ENCODE measurements around the gene PLCB4. TPM values are rescaled to one million over a fixed set of nuclear protein-coding genes. Genes with fewer than 3 reads are reported as not detected.

PLCB4 gene
- total RNA-seq, 1 experiment from 2014 or later, result 14.9 TPM

- no peaks in the 10 kb centered on the region for H3K4me1 ChIP-seq (replicated peaks; ENCODE audit: insufficient read depth)
- H3K4me2 ChIP-seq, result no peak overlapping the region
- no peak for DNase-seq
- no peaks in the 10 kb centered on the region for H3K36me3 ChIP-seq (ENCODE audit: low read depth)
- no peaks in the 10 kb centered on the region for H3K27me3 ChIP-seq (ENCODE audit: insufficient read depth, low read depth)
- H3K4me3 ChIP-seq, result no peak overlapping the region
- H2AFZ ChIP-seq, result no peak overlapping the region
- TF ChIP-seq EZH2 (IDR thresholded peaks at IDR 0.05; ENCODE audit: low read depth) (no peak), CTCF (conservative IDR thresholded peaks at IDR 0.05) (no peak)
- no peaks in the 10 kb centered on the region for H4K20me1 ChIP-seq (ENCODE audit: insufficient read depth)
- H3K79me2 ChIP-seq (ENCODE audit: low read depth), result no peaks in the 10 kb centered on the region
- no peaks in the 10 kb centered on the region for H3K9me2 ChIP-seq (ENCODE audit: insufficient read depth)
- ChIA-PET POLR2A (ENCODE audit: unreplicated experiment) (interaction anchor here (0.7 kb wide), 1 partner anchor 214 kb away, joined by 4 read pairs; no protein-coding TSS in a partner anchor), CTCF (no interaction called here)
- H3K27ac ChIP-seq, result no peak overlapping the region
- H3K9me3 ChIP-seq (ENCODE audit: insufficient read depth, low read depth), result no peaks in the 10 kb centered on the region
- BruUV-seq (replicated peaks), result no TSS peak
- intact Hi-C loops (cut with micrococcal nuclease; ENCODE audit: unreplicated experiment), result no loop called here
- no peaks in the 10 kb centered on the region for H3F3A ChIP-seq (ENCODE audit: insufficient read depth, low read depth)
Measured at GRCh38 chr20:9112541-9113515, 43.9 kb downstream of the PLCB4 start.

- H3K4me2 ChIP-seq, result no peak overlapping the region
- no peaks in the 10 kb centered on the region for H3K36me3 ChIP-seq (ENCODE audit: low read depth)
- H2AFZ ChIP-seq, result no peak overlapping the region
- H3K9me3 ChIP-seq (ENCODE audit: insufficient read depth, low read depth), result no peaks in the 10 kb centered on the region
- DNase-seq, result no peak
- CTCF ChIA-PET, result no interaction called here
- intact Hi-C loops (cut with micrococcal nuclease; ENCODE audit: unreplicated experiment), result no loop called here
- no peak for TF ChIP-seq CTCF (conservative IDR thresholded peaks at IDR 0.05)
- TF ChIP-seq EZH2 (IDR thresholded peaks at IDR 0.05; ENCODE audit: low read depth), result no peak
- no TSS peak for BruUV-seq (replicated peaks)
- 0 out of 2 replicates have a peak, but pooled peaks cover 7% of the 10 kb centered on the region for H3K4me1 ChIP-seq (replicated peaks; ENCODE audit: insufficient read depth)
- no peaks in the 10 kb centered on the region for H3K9me2 ChIP-seq (ENCODE audit: insufficient read depth)
- no peaks in the 10 kb centered on the region for H3K79me2 ChIP-seq (ENCODE audit: low read depth)
- H3K27ac ChIP-seq, result no peak overlapping the region
- H3K4me3 ChIP-seq, result no peak overlapping the region
- POLR2A ChIA-PET (ENCODE audit: unreplicated experiment), result no interaction called here
- H3F3A ChIP-seq (ENCODE audit: insufficient read depth, low read depth), result no peaks in the 10 kb centered on the region
- no peaks in the 10 kb centered on the region for H3K27me3 ChIP-seq (ENCODE audit: insufficient read depth, low read depth)
- no peaks in the 10 kb centered on the region for H4K20me1 ChIP-seq (ENCODE audit: insufficient read depth)
Measured at GRCh38 chr20:9114709-9115108, 45.8 kb downstream of the PLCB4 start.

- Histone ChIP-seq H3K79me2 (ENCODE audit: low read depth) (no peaks in the 10 kb centered on the region), H3K36me3 (ENCODE audit: low read depth) (no peaks in the 10 kb centered on the region), H3K4me1 (replicated peaks; ENCODE audit: insufficient read depth) (0 out of 2 replicates have a peak, but pooled peaks cover 8% of the 10 kb centered on the region), H2AFZ (no peak overlapping the region), H3K4me3 (no peak overlapping the region), H3F3A (ENCODE audit: insufficient read depth, low read depth) (no peaks in the 10 kb centered on the region; the same call in 1 of the 2 replicates), H3K4me2 (no peak overlapping the region), H3K27me3 (ENCODE audit: insufficient read depth, low read depth) (no peaks in the 10 kb centered on the region), H4K20me1 (ENCODE audit: insufficient read depth) (no peaks in the 10 kb centered on the region), H3K9me3 (ENCODE audit: insufficient read depth, low read depth) (no peaks in the 10 kb centered on the region), H3K27ac (no peak overlapping the region), H3K9me2 (ENCODE audit: insufficient read depth) (no peaks in the 10 kb centered on the region)
- POLR2A ChIA-PET (ENCODE audit: unreplicated experiment), result no interaction called here
- no peak for DNase-seq
- TF ChIP-seq EZH2 (IDR thresholded peaks at IDR 0.05; ENCODE audit: low read depth) (no peak), CTCF (conservative IDR thresholded peaks at IDR 0.05) (no peak)
- intact Hi-C loops (cut with micrococcal nuclease; ENCODE audit: unreplicated experiment), result no loop called here
- CTCF ChIA-PET, result no interaction called here
- BruUV-seq (replicated peaks), result no TSS peak
Measured at GRCh38 chr20:9117548-9117947, 48.7 kb downstream of the PLCB4 start.

All from PC-9 (cell line).